BJ (cell line): ENCODE data around the gene RAB1B. TPM values are rescaled to one million over a fixed set of nuclear protein-coding genes. Genes with fewer than 3 reads are reported as not detected.

Experiments used
- CTCF ChIA-PET: fragments of 350-600 bp; formaldehyde crosslinking; extraction: SDS; loops from one replicate; lab custom pipeline; 2021; ENCODE audit warnings: antibody characterized with exemption, inconsistent platforms; lab: Yijun Ruan, JAX
- POLR2A ChIA-PET: fragments of 300-600 bp; sonication (Branson Sonifier 250); formaldehyde crosslinking; extraction: SDS; loops from one replicate; lab custom pipeline; 2021; ENCODE audit warnings: antibody characterized with exemption; lab: Charles Lee
- DNase-seq: peaks from one replicate; pipeline ENCODE4 v3.0.0-alpha.2; 2011; ENCODE audit warnings: low read depth
- H3K27me3 ChIP-seq: 2 replicates; pipeline ENCODE4 v1.6.0; 2011; ENCODE audit warnings: low read length; ENCODE audit not compliant: control insufficient read depth, insufficient read depth
- H3K36me3 ChIP-seq: 2 replicates; pipeline ENCODE4 v1.5.1; 2011; ENCODE audit warnings: low read length; ENCODE audit not compliant: control insufficient read depth, insufficient read depth
- H3K4me3 ChIP-seq: 2 replicates; pipeline ENCODE4 v1.5.1; 2011; ENCODE audit warnings: low read depth, mild to moderate bottlenecking, control low read depth, low read length
- polyA plus RNA-seq: library from polyadenylated mRNA; depleted of rRNA; stranded (reverse); fragments of >200 nt; gene quantifications from 2 replicates; pipeline ENCODE4 v1.2.3, GENCODE V29; 2011
- TF ChIP-seq, protein P1 (sequence below): IDR thresholded peaks from 2 replicates; pipeline ENCODE4 v1.5.1; 2011; ENCODE audit warnings: low read depth, mild to moderate bottlenecking, control low read depth, inconsistent platforms, low read length, moderate library complexity; ENCODE audit not compliant: insufficient read depth

Gene RAB1B
- polyA plus RNA-seq, 1 experiment = 251 TPM

DNA sequence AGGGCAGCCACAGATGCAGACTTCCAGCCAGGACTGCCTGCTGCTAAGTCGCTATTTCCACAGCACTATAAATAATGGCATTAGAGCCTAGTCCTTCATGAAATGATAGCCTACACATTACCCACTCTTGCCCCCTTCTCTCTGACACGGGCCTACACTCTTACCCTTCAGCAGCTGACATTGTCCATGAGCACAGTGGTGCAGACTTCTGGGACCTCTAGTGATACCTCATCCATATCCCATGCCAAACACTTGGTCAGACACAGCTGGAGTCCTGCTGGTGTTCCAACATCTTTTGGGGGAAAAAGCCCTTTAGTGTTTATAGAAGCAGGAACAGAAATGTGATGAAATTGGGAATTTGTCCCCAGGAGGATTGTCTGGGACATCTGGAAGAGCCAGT is 43.4 kb upstream of the RAB1B start:
- Histone ChIP-seq H3K27me3 (no peaks in the 10 kb centered on the region), H3K36me3 (peaks cover 19% of the 10 kb centered on the region), H3K4me3 (no peak overlapping the region)
- CTCF ChIA-PET = interaction anchor here (1.8 kb wide), 1 partner anchor 58 kb away, joined by 5 read pairs; no protein-coding TSS in a partner anchor
- TF ChIP-seq, protein P1, sequence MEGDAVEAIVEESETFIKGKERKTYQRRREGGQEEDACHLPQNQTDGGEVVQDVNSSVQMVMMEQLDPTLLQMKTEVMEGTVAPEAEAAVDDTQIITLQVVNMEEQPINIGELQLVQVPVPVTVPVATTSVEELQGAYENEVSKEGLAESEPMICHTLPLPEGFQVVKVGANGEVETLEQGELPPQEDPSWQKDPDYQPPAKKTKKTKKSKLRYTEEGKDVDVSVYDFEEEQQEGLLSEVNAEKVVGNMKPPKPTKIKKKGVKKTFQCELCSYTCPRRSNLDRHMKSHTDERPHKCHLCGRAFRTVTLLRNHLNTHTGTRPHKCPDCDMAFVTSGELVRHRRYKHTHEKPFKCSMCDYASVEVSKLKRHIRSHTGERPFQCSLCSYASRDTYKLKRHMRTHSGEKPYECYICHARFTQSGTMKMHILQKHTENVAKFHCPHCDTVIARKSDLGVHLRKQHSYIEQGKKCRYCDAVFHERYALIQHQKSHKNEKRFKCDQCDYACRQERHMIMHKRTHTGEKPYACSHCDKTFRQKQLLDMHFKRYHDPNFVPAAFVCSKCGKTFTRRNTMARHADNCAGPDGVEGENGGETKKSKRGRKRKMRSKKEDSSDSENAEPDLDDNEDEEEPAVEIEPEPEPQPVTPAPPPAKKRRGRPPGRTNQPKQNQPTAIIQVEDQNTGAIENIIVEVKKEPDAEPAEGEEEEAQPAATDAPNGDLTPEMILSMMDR = no peak
- POLR2A ChIA-PET = no interaction called here
- no peak for DNase-seq

DNA sequence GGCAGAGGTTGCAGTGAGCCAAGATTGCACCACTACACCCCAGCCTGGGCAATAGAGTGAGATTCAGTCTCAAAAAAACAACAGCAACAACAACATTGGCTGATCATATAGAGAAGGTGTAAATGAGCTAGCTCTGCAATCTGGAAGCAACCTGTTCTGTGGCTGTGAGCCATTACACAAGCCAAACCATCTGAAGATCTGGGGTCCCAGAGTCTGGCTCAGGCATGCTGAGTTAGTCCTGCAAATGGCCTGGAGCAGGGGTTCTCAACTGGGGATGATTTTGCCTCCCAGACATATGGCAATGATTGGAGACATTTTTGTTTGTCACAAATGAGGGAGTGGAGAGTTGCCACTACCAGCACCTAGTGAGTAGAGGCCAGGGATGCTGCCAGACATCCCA is 42.3 kb upstream of the RAB1B start:
- ChIA-PET CTCF (interaction anchor here (1.0 to 1.8 kb wide), 2 partner anchors 57 to 155 kb away, joined by 3 to 5 read pairs; no protein-coding TSS in a partner anchor), POLR2A (no interaction called here)
- Histone ChIP-seq H3K4me3 (no peak overlapping the region), H3K36me3 (peaks cover 21% of the 10 kb centered on the region), H3K27me3 (no peaks in the 10 kb centered on the region)
- no peak for DNase-seq
- TF ChIP-seq, protein P1 = no peak

- POLR2A ChIA-PET = no interaction called here
- TF ChIP-seq, protein P1 = no peak
- no peaks in the 10 kb centered on the region for H3K27me3 ChIP-seq
- H3K36me3 ChIP-seq = peaks cover 30% of the 10 kb centered on the region
- no peak for DNase-seq
- CTCF ChIA-PET = interaction anchor here (1.0 to 1.2 kb wide), 2 partner anchors 10 to 211 kb away, joined by 3 read pairs; partner anchors contain the start of gene MRPL11
- no peak overlapping the region for H3K4me3 ChIP-seq
These were observed 40.7 kb upstream of the RAB1B start for GRCh38 chr11:66227700-66228099.

GRCh38 chr11:66228521-66228920 is 39.9 kb upstream of the RAB1B start:
- POLR2A ChIA-PET = no interaction called here
- DNase-seq = no peak
- Histone ChIP-seq H3K27me3 (no peaks in the 10 kb centered on the region), H3K36me3 (peaks cover 38% of the 10 kb centered on the region), H3K4me3 (no peak overlapping the region)
- CTCF ChIA-PET = no interaction called here
- TF ChIP-seq, protein P1 = no peak

- peaks cover 44% of the 10 kb centered on the region for H3K36me3 ChIP-seq
- CTCF ChIA-PET = no interaction called here
- DNase-seq = no peak
- H3K27me3 ChIP-seq = no peaks in the 10 kb centered on the region
- no peak overlapping the region for H3K4me3 ChIP-seq
- TF ChIP-seq, protein P1 = no peak
- POLR2A ChIA-PET = no interaction called here
These were observed 38.3 kb upstream of the RAB1B start for GRCh38 chr11:66230156-66230555.
